Measurements from ENCODE around the gene PTCH1.

- TF ChIP-seq REST (IDR thresholded peaks at IDR 0.05; ENCODE audit: low read depth) = no peak
- no peak for TF ChIP-seq YY1 (IDR thresholded peaks at IDR 0.05; ENCODE audit: extremely low read depth, insufficient replicate concordance, low read depth, low read length)
Measured at GRCh38 chr9:95465115-95465514, 51.7 kb downstream of the PTCH1 start.

Measured in HCT116 (cell line).